Activated CD4-positive, alpha-beta memory T cell treated with anti-CD3 and anti-CD28 coated beads, Interleukin-2, amount 10 ng/mL, durations not matched to agents 7 days and 5 days (primary cell): Measurements from ENCODE around the gene MKKS. TPM values are rescaled to one million over a fixed set of nuclear protein-coding genes. Genes with fewer than 3 reads are reported as not detected.

Experiments
- CTCF ChIA-PET: fragments of 350-600 bp; sonication (Branson Sonifier 250); formaldehyde crosslinking; loops from one replicate; lab custom pipeline; 2021; ENCODE audit warnings: antibody characterized with exemption, inconsistent platforms; lab: Charles Lee
- POLR2A ChIA-PET: fragments of 350-600 bp; sonication (Branson Sonifier 250); formaldehyde crosslinking; loops from one replicate; lab custom pipeline; 2021; ENCODE audit warnings: antibody characterized with exemption; lab: Charles Lee
- DNase-seq: peaks from one replicate; pipeline ENCODE4 v3.0.0-alpha.2; 2020
- H3K27ac Mint-ChIP-seq: one replicate; pipeline ENCODE4 v1.8.0; 2021; ENCODE audit warnings: mild to moderate bottlenecking, mixed read lengths
- H3K27me3 Mint-ChIP-seq: one replicate; pipeline ENCODE4 v1.8.0; 2021; ENCODE audit warnings: mixed read lengths
- H3K36me3 Mint-ChIP-seq: one replicate; pipeline ENCODE4 v1.8.0; 2021; ENCODE audit warnings: low read depth, mixed read lengths
- H3K4me1 Mint-ChIP-seq: one replicate; pipeline ENCODE4 v1.8.0; 2021; ENCODE audit warnings: mixed read lengths
- H3K4me3 Mint-ChIP-seq: one replicate; pipeline ENCODE4 v1.8.0; 2021; ENCODE audit warnings: mild to moderate bottlenecking, mixed read lengths
- H3K9me3 Mint-ChIP-seq: one replicate; pipeline ENCODE4 v1.8.0; 2021; ENCODE audit warnings: mixed read lengths
- total RNA-seq, 2 experiments: library from RNA; stranded (reverse); gene quantifications; one replicate each; pipeline ENCODE4 v1.2.3, GENCODE V29; 2021

MKKS gene
- total RNA-seq, 2 experiments from 2014 or later: 7.1 to 8.2 TPM

DNA sequence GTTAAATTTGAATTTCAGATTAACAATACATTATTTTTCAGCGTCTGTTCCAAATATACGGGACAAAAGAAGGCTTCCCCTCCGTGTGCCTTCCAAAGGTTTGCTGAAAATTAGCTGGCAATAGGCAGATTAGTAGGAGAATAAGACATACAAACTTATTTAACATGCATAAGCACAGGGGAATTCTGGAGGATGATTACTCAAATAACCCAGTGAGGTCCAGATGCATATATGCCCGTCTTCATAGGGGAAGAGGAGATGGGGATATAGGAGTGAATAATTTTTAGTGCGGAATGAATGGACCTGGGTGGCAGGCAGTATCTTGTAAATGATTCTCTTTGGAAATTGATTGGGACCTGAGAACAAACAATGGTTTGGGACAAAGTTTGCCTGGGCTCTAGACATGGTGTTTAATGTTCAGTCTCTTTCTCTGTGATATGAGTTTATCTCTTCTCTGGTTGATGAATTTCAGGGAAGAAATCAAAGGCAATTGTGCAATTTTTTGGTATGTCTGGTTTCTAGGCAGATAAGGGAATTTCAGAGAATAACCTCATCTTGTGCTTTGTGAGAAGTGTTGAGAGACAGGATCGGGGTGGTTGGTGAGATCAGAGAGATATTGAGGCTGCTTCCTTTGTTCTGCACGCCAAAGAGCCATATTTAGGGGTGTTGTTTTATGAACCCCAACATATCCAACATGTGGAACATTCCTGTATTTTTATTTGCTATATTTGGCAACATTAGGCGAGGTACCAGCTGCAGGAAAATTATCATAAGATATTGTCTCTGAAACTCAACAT, 63.7 kb downstream of the MKKS start:
- H3K4me3 Mint-ChIP-seq: no peak overlapping the region
- H3K4me1 Mint-ChIP-seq: peaks cover 7% of the 10 kb centered on the region
- H3K36me3 Mint-ChIP-seq: no peaks in the 10 kb centered on the region
- POLR2A ChIA-PET: no interaction called here
- H3K27ac Mint-ChIP-seq: no peak overlapping the region
- H3K9me3 Mint-ChIP-seq: no peaks in the 10 kb centered on the region
- H3K27me3 Mint-ChIP-seq: peaks cover 33% of the 10 kb centered on the region
- CTCF ChIA-PET: no interaction called here
- DNase-seq: no peak

DNA sequence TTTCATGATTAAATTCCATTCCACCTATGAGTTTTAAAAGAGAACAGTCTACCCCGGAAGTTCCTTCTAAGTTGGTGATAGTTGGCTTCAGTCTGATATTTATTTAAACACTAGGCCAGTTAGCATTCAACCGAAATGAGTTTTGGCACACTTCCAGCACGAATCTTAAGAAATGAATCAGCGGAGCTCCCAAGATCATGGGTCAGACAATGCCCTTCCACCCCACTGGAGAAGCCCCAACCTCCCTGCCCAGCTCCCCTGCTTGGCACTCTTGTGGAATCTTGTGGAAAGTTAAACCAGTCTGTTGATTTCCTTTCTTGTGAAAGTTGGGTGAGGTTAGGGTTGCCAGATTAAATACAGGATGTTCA, 64.3 kb downstream of the MKKS start:
- DNase-seq: no peak
- H3K27me3 Mint-ChIP-seq: peaks cover 34% of the 10 kb centered on the region
- POLR2A ChIA-PET: no interaction called here
- H3K4me3 Mint-ChIP-seq: no peak overlapping the region
- no peaks in the 10 kb centered on the region for H3K36me3 Mint-ChIP-seq
- H3K9me3 Mint-ChIP-seq: no peaks in the 10 kb centered on the region
- H3K27ac Mint-ChIP-seq: no peak overlapping the region
- H3K4me1 Mint-ChIP-seq: peaks cover 7% of the 10 kb centered on the region
- CTCF ChIA-PET: no interaction called here

DNA sequence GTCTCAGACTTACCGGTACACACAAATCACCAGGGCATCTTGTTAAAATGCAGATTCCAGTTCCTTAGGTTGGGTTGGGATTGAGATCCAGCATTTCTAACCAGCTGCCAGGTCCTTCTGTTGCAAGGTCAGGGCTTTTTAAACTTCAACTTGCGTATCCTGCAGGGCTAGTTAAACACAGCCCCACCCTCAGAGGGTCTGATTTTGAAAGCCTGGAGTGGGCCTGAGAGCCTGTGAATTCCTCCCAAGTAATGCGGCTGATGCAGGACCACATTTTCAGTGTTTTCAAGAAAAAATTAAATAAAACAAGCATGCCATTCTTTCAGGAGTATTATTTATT, 65.3 kb downstream of the MKKS start:
- Mint-ChIP-seq H3K4me1 (peaks cover 7% of the 10 kb centered on the region), H3K27me3 (peaks cover 32% of the 10 kb centered on the region), H3K36me3 (no peaks in the 10 kb centered on the region), H3K27ac (no peak overlapping the region), H3K4me3 (no peak overlapping the region), H3K9me3 (no peaks in the 10 kb centered on the region)
- ChIA-PET POLR2A (no interaction called here), CTCF (no interaction called here)
- no peak for DNase-seq

DNA sequence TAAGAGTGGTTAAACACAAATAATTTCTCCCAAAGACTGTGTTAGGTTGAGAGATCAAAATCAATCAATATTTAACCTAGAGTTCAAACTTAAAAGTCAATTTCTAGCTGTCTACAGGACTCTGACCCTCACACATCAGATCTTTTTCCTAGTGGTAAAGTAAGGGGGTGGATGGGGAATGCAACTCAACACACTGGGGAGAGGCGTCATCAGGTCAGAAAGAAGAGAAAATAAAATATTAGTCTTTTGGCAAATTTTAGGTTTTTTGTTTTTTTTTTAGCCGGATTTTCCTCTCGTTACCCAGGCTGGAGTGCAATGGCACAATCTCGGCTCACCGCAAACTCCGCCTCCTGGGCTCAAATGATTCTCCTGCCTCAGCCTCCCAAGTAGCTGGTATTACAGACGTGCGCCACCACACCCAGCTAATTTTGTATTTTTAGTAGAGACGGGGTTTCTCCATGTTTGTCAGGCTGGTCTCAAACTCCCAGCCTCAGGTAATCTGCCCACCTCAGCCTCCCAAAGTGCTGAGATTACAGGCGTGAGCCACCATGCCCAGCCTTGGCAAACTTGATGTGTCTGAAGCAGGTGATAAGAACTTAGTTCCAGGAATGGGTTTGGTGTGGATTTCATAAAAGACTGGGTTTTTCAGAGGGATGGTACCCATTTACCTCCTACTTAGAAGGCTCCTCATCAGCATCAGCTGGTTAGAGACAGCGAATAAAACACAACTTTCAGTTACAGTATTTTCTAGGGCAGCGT, 65.9 kb downstream of the MKKS start:
- CTCF ChIA-PET: no interaction called here
- POLR2A ChIA-PET: no interaction called here

DNA sequence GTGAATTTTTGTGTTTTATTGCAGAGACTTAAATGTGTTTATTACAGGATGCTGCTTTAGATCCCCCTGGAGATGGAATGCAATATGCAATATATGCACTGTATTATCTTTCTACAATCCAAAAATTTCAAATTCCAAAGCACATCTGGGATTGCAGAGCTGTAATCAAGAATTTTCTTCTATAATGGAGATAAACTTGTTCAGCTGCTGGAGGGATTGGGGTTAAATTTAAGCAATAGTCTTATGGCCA, 66.4 kb downstream of the MKKS start:
- H3K9me3 Mint-ChIP-seq: no peaks in the 10 kb centered on the region
- ChIA-PET POLR2A (no interaction called here), CTCF (no interaction called here)
- H3K4me1 Mint-ChIP-seq: peaks cover 7% of the 10 kb centered on the region
- H3K36me3 Mint-ChIP-seq: no peaks in the 10 kb centered on the region
- H3K27ac Mint-ChIP-seq: no peak overlapping the region
- no peak overlapping the region for H3K4me3 Mint-ChIP-seq
- peaks cover 30% of the 10 kb centered on the region for H3K27me3 Mint-ChIP-seq
- DNase-seq: no peak

More for the DNA sequence above, 65.9 kb downstream of the MKKS start:
- Mint-ChIP-seq H3K9me3 (no peaks in the 10 kb centered on the region), H3K27me3 (peaks cover 30% of the 10 kb centered on the region), H3K27ac (no peak overlapping the region), H3K4me3 (no peak overlapping the region), H3K4me1 (peaks cover 7% of the 10 kb centered on the region), H3K36me3 (no peaks in the 10 kb centered on the region)
- no peak for DNase-seq

DNA sequence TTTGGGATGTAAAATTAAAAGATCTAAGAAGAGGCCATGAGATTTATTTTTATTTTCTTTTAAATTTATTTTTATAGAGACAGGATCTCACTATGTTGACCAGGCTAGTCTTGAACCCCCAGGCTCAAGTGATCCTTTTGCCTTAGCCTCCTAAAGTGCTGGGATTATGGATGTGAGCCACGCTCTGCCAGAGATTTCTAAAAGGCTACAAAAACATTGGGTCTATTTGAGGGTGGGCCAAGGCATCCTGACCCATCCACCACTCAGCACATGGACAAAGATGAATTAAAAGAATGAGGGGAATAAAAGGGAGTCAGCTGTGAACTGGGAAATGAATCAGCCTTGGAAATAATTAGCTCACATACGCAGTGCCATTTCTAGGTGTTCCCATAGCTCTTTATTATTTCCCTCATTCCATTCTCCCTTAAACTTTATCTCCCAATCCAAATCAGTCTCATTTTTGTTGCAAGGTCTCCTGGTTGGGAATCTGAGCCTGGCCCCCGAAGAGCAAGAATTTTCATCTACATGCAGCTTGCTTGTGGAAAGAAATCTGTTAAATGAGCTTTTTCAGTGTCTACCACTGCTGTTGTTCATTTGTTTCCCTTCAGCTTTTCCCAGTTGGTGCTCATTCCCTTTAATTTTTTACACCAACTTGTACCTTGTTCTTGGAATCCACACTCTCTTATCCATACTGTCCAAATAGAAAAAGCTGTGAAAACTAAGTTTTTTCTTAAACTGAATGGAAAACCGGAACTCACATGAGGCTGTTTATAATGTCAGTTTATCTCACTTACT, 66.9 kb downstream of the MKKS start:
- ChIA-PET POLR2A (no interaction called here), CTCF (no interaction called here)
- H3K27me3 Mint-ChIP-seq: peaks cover 29% of the 10 kb centered on the region
- no peak overlapping the region for H3K27ac Mint-ChIP-seq
- no peaks in the 10 kb centered on the region for H3K36me3 Mint-ChIP-seq
- H3K4me1 Mint-ChIP-seq: peaks cover 7% of the 10 kb centered on the region
- no peak for DNase-seq
- H3K9me3 Mint-ChIP-seq: no peaks in the 10 kb centered on the region
- no peak overlapping the region for H3K4me3 Mint-ChIP-seq

DNA sequence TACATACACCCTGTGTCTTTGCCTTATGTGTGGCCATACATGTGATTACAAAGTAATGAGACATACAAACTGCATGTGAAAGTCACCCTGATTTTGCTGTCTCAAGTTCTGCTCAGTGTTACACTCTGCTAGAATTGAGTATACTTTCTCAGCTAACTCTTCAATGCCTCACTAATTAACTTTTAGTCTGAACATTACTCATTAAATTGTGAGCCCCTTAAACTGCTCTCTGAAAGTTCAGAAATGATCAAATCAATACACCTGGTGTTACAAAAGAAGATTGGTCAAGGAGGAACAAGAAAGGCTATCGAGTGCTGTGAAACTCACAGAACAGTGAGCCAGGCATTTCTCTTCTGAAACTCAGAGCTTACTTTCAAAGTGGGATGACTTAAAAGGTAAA, 71.3 kb downstream of the MKKS start:
- no peak overlapping the region for H3K4me3 Mint-ChIP-seq
- no peaks in the 10 kb centered on the region for H3K4me1 Mint-ChIP-seq
- CTCF ChIA-PET: no interaction called here
- no peaks in the 10 kb centered on the region for H3K9me3 Mint-ChIP-seq
- POLR2A ChIA-PET: no interaction called here
- no peak for DNase-seq
- peaks cover 11% of the 10 kb centered on the region for H3K27me3 Mint-ChIP-seq
- no peaks in the 10 kb centered on the region for H3K36me3 Mint-ChIP-seq
- no peak overlapping the region for H3K27ac Mint-ChIP-seq

DNA sequence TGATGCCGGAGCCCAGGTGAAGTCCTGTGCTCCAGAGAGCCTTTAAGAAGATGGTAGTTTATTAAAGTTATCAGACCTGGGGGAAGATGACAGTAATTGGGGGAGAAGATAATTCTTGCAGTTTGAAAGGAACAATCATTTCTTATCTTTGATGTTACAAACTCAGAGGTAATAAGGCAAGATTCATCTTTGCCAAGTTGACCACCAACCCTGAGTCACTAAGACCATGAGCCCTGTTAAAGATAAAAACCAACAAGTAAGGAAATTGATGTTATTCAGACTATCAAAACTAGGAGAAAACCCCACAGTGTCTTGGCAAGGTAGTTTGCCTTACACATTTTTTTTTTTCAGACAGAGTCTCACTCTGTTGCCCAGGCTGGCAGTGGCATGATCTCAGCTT, 73.1 kb downstream of the MKKS start:
- Mint-ChIP-seq H3K4me1 (no peaks in the 10 kb centered on the region), H3K9me3 (no peaks in the 10 kb centered on the region), H3K27ac (no peak overlapping the region), H3K27me3 (peaks cover 7% of the 10 kb centered on the region), H3K4me3 (no peak overlapping the region), H3K36me3 (no peaks in the 10 kb centered on the region)
- no peak for DNase-seq
- CTCF ChIA-PET: no interaction called here
- POLR2A ChIA-PET: no interaction called here

DNA sequence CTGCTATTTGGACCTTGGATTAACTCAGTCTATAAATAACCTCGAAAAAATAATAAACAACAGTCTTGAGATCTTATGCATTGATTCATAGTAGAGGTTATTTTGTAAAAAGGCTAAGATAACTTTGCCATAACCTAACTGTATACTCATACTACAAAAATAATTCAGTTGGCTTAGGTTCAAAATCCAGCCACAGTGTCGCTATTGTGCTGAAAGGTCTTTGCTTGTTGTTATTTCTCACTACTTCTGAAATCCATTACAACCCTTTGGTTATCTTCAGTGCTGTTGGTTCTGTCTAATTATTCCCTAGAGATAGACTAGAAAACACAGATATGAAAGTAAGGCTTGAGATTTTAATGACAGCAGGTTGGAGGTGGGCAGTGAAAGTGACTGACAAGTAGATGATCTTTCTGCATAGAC, 74.4 kb downstream of the MKKS start:
- no peaks in the 10 kb centered on the region for H3K36me3 Mint-ChIP-seq
- H3K4me1 Mint-ChIP-seq: no peaks in the 10 kb centered on the region
- no peak for DNase-seq
- POLR2A ChIA-PET: no interaction called here
- no peaks in the 10 kb centered on the region for H3K9me3 Mint-ChIP-seq
- peaks cover 4% of the 10 kb centered on the region for H3K27me3 Mint-ChIP-seq
- H3K27ac Mint-ChIP-seq: no peak overlapping the region
- CTCF ChIA-PET: no interaction called here
- no peak overlapping the region for H3K4me3 Mint-ChIP-seq

DNA sequence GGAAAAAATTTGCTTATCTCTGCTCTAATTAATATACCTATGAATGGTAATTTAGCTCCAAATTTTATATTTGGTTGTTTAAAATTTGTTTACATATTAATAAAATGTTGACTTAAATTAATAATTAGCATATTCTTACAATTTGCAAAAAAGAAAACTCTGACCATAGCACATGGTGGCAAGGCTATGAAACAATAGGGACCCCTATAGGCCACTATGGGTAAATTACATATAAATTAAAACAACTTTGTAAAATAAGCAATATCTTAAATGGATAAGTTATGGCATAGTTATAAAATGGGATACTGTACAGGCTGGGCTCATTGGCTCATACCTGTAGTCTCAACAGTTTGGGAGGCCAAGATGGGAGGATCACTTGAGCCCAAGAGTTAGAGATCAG, 76.0 kb downstream of the MKKS start:
- no peaks in the 10 kb centered on the region for H3K9me3 Mint-ChIP-seq
- H3K27ac Mint-ChIP-seq: no peak overlapping the region
- peaks cover 4% of the 10 kb centered on the region for H3K4me1 Mint-ChIP-seq
- CTCF ChIA-PET: interaction anchor here (0.8 to 1.4 kb wide), 4 partner anchors 9 to 325 kb away, joined by 3 to 4 read pairs (median 3); no protein-coding TSS in a partner anchor
- H3K36me3 Mint-ChIP-seq: no peaks in the 10 kb centered on the region
- H3K27me3 Mint-ChIP-seq: no peaks in the 10 kb centered on the region
- no peak for DNase-seq
- POLR2A ChIA-PET: no interaction called here
- no peak overlapping the region for H3K4me3 Mint-ChIP-seq

DNA sequence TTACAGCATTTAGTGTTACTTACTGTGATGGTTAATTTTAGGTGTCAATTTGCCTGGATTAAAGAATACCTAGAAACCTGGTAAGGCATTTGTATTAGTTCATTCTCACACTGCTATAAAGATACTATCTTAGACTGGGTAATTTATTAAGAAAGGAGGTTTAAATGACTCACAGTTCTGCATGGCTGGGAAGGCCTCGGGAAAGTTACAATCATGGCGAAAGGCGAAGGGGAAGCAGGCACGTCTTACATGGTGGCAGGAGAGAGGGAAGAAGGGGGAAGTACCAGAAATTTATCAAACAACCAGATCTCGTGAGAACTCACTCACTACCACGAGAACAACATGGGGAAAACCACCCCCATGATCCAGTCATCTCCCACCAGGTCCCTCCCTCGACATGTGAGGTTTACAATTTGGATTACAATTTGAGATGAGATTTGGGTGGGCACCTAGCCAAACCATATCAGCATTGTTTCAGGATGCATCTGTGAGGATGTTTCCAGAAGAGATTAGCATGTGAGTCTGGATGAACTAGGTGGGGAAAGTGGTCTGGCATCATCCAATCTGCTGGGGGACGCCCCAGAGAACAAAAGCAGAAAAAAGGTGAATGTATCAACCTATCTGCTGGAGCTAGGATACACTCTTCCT, 76.8 kb downstream of the MKKS start:
- Mint-ChIP-seq H3K36me3 (no peaks in the 10 kb centered on the region), H3K27ac (no peak overlapping the region), H3K4me1 (peaks cover 11% of the 10 kb centered on the region), H3K9me3 (no peaks in the 10 kb centered on the region), H3K27me3 (no peaks in the 10 kb centered on the region), H3K4me3 (no peak overlapping the region)
- ChIA-PET POLR2A (no interaction called here), CTCF (interaction anchor here (0.8 to 1.4 kb wide), 4 partner anchors 9 to 325 kb away, joined by 3 to 4 read pairs (median 3); no protein-coding TSS in a partner anchor)
- DNase-seq: no peak

DNA sequence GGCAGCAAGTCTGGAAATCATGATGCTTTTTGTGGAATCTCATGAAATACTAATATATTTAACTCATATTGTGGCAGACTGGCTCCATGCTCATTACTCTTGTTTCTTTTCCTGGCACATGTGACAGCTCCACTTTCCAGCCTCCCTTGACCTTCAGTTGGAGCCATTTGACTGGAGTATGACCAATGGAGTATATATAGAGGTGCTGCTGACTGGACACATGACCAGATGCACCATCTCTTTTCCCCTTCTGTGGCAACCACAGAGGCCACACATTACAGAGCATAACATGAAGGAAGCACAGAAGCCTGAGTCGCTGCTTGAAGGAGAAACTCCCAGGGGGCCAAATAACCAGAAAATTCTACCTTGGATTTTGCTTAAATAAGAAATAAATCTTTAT, 77.4 kb downstream of the MKKS start:
- no peak for DNase-seq
- no peak overlapping the region for H3K4me3 Mint-ChIP-seq
- CTCF ChIA-PET: no interaction called here
- H3K4me1 Mint-ChIP-seq: peaks cover 13% of the 10 kb centered on the region
- H3K27ac Mint-ChIP-seq: no peak overlapping the region
- H3K27me3 Mint-ChIP-seq: no peaks in the 10 kb centered on the region
- no peaks in the 10 kb centered on the region for H3K9me3 Mint-ChIP-seq
- POLR2A ChIA-PET: no interaction called here
- H3K36me3 Mint-ChIP-seq: no peaks in the 10 kb centered on the region
